Esophagus (tissue), 2 donors: ENCODE results near the gene ZNF622. TPM values are rescaled to one million over a fixed set of nuclear protein-coding genes. Genes with fewer than 3 reads are reported as not detected.

Source experiments
- polyA plus RNA-seq, 2 donors: library from polyadenylated mRNA; stranded (reverse); fragments of 200-250 nt; gene quantifications; one replicate each; pipeline ENCODE4 v1.2.3, GENCODE V29; 2013
- donor health status: healthy with polysubstance abuse.
- donor health status: Bipolar disorder and iron deficiency.

The ZNF622 gene
- polyA plus RNA-seq, 2 donors: 7.7 to 16.6 TPM

Other genes starting within 250 kb of the ZNF622 start
- gene RETREG1, start 151.2 kb upstream of the ZNF622 start, polyA plus RNA-seq: 1 to 10 TPM; 1.0 TPM